HG02981 (cell line): Measurements from ENCODE around the gene EFNA3.
"Not testable (repeated sequence)": the region's sequence is repeated elsewhere in the genome, so short reads cannot be mapped to it uniquely, and the experiment has no call there.

Experiments
- ATAC-seq: cut with Tn5 transposase; IDR thresholded peaks from one replicate; pipeline ENCODE4 v1.9.1; 2021; ENCODE audit warnings: mild to moderate bottlenecking, moderate library complexity; ENCODE audit not compliant: unreplicated experiment

The EFNA3 gene

DNA sequence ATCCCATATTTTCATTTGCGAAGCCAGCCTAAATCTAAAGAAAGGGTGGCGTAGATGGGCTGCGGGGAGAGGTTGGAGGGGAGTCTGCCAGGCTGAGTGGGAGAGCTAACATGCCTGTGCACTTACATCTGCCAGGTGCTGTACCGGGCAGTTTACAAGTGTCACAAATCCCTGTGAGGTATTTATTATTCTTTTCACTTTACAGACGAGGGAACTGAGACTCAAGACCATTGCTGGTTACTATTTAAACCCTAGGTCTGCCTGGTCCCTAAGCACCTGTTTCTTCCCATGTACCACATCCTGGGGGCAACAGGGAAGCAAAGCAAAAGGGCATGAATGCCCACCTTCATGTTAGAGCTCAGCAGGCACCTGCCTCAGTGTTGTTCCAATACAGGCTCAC is 29.7 kb downstream of the EFNA3 start:
- ATAC-seq: no peak

DNA sequence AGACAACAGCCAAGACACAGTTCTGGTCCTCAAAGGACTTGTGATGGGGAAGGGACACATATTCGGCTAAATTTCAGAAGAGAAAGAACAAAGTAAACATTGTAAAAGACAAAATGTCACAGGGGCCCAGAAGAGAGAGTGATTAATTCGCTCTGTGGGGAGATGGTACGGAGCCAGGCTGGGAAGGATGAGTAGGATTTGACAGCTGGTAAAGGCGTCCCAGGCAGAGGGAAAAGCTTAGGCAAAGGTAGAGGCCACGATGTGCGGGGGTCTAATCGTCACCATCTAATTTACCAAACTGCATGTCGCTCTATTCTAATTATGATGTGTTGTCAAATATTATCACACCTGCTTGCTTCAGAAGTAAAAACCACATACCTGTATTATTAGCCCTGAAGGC is 31.7 kb downstream of the EFNA3 start:
- ATAC-seq: no peak

DNA sequence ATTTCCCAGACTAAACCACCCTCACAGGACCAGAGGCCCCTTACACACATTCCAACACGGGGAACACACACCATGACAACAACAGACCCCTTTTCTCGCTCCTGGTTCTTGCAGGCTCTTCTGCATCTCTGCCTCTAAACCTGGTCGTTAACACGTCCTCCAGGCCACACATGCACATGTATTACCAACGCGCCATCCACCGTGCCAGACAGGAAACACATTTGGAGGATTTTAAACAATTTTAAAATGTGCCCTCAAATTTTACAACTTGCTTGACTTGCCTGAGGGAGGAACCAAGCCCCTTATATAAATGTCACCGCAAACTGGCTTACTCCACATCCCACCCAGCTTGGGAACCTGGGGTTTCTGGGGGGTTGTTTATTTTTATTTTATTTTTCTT is 32.2 kb downstream of the EFNA3 start:
- ATAC-seq: no peak

DNA sequence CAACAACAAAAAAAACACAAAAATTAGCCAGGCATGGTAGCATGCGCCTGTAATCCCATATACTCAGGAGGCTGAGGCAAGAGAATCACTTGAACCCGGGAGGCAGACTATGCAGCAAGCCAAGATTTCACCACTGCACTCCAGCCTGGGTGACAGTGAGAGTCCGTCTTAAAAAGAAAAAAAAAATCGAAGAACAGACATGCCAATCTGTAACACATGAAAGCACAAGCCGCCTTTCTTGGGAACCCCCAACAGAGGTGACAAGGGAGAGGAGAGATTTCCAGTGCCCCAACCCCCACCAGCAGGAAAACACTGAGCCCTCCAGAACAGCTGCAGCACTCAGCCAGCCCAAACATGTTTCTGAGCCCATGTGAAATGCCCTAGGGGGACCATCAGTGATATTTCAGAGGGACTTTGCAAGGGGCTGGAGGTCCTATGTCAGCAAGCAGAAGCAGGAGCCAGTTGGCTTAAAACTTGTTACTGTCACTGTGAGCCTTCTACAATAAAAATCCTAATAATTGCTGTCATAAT is 34.9 kb downstream of the EFNA3 start:
- no peak for ATAC-seq

DNA sequence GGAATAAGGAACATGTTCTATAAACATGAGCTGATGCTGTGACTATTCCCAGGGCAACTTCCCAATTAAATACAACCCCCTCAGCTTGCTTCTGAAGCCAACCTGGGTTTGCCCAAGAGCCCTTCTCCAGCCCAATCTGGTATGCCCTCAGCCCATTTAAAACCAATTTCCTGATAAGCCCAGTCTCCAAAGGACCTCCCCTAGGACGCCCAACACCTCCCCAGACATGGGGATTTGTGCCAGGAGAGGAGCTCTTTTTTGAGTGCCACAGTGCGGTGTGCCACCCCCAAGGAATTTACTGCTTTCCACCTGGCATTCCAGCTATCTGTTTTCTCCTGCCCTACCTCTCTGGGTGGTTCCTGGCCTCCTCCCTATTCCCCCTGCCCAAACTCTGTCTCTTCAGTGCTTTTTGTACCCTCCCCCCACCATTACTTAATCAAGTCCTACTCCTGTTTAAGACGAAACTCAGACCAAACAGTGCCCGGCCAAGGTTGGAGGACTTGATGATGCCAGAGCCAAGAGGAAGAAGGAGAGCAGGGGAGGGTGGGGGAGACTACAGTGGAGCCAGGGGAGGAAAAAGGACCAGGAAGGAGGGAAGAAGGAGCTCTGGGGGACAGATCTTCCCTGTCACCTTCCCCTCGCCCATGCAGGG is 37.6 kb downstream of the EFNA3 start:
- ATAC-seq: no peak

DNA sequence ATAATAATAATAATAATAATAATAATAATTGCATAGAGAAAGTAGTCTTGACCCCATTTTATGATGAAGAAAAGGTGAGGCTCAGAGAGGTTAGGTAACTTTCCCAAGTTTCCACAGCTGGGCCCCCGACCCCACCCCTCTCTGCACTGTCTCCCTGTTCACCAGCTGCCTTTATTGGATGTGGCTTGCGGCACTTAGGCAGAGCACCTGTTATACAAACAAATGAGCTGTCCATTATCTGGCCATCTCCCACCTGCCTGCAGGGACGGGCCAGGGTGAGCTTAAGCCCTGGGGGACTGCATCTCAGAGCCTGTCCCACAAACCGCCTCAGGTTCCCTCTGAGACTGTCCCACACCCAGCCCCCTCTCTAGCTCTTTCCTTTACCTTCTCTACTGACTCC is 39.0 kb downstream of the EFNA3 start:
- ATAC-seq: no peak

DNA sequence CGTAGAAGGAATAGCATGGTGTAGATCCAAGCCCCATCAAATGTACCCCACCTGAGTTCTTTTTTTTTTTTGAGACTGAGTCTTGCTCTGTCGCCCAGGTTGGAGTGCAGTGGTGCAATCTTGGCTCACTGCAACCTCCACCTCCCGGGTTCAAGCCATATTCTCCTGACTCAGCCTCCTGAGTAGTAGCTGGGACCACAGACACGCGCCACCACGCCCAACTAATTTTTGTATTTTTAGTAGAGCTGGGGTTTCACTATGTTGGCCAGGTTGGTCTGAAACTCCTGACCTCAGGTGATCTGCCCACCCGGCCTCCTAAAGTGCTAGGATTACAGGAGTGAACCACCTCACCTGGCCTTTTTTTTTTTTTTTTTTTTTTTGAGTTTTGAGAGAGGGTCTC is 39.5 kb downstream of the EFNA3 start:
- not testable (repeated sequence) for ATAC-seq

DNA sequence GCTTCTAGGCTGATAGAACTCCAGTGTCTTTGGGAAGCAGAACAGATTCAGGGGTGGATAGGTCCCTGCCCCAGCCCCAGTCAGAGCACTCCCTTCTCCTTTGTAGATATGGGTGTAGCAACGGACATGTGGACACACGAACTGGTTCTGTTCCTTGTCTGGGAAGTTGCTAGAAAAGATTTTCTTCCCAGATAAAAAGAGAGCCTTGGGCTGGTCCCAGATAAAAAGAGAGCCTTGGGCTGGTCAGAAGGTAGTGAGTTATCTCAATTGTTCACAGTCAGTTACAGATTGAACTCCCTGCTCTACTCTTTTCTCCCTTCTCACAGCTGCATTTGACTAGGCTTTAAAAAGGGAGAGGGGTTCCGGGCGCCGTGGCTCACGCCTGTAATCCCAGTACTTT is 41.6 kb downstream of the EFNA3 start:
- no peak for ATAC-seq

DNA sequence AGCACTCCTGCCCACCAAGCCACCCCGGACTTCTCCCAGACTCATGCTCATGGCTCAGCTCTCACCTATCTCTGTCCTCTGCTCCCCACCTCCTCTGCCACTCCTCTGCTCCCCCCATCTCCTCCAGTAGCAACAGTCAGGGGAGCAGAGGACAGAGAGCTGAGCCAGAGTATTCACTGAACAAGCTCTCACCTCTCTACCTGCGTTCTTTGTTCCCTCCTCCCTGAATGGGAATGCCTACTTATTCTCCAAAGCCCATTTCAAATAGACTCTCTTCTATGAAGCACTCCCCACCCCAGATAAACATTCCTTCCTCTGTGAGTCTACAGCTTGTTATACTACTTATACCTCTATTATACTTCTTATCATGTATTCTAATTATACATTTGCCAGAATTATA is 42.6 kb downstream of the EFNA3 start:
- ATAC-seq: no peak

DNA sequence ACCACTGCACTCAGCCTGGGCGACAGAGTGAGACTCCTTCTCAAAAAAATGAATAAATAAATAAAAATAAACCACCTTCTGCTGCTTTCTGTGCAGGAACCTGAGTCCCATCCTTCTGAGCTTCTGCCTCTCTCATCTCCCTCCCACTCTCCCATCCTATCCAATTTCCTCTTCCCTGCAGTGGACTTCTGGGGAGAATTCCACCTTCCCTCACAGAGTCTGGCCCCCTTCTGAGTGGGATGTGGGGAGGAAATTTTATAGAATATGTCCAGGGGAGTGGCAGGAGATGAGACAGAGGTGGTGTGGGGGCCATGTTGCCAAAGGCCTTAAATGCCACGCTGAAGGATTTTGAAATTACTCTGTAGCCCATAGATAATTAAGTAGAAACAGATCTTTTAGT is 43.7 kb downstream of the EFNA3 start:
- no peak for ATAC-seq

DNA sequence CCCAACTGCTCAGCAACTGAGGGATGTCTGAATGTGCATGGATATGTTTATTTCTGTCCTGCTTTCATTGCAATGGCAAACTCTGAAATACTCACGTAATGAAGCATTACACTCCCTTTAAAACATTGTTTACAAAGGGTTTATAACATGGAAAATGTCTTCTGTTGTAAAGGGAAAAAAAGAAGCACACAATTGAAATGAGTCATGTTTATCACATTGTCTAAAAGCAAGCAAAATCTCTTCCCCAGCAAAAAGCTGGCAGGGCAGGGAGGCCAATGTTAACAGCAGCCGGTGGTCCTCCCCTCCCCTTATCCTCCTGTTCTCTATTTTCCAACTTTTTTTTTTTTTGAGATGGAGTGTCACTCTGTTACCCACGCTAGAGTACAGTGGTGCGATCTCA is 45.2 kb downstream of the EFNA3 start:
- no peak for ATAC-seq

DNA sequence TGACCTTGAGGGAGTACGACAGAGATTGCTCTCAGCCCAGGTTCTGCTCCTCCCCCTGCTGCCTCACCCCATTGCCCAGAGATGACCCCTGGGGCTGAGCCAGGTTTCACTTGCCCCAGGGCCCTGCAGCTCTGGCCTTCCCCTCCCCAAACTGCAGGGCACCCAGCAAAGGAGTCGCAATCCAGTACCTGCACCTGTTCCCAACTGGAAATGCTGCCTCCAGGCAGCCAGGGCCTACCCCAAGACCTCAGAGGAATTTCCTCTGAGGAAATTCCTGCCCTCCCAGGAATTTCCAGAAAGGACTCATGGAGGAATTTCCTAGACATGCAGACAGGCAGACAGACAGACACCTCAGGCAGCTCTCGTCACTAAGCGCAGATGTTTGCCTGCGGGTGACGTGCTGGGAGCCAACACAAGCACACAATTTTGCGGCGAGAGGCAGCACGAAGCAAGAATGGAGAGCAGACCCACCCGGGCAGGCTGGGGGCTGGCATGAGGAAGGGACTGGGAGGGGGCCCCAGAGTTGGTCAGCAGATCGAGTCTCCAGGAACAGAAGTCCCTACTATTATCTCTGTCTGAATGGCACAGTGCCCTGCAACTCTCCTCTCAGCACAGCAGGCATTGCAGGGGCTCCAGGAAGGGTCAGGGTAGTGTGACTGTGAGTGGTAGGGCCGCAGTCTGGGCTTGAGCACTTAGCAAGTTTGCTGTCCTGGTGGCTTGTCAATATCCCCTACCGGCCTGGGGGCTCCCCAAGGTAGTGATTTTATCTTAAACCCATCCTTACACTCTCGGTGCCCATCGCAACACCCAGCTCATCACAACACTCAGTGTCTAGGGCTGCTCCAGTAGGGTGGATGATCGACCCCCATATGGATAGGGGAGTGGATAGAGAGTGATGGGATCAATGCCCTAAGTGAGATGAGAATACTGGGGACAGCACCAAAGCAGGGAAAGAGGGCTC is 46.1 kb downstream of the EFNA3 start:
- ATAC-seq: no peak

DNA sequence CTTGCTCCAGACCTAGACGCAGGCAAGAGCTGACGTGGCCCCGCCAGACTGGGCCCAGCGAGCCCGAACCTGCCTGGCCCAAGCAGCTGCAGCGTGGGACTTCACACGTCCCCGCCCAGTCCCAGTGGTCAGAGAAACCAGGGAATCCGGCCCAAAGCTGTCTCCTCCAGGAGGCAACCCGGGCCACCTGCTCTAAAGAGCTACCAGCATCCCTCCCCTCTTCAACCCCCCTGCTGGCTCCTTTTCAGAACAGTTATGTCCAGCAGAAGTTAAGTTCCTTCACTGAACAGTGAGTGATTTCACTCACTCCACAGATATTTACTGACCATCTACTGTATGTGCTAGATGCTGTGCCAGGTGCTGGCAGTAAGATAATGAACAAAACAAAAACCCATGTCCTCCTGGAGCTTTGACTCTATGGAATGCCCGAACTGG is 46.9 kb downstream of the EFNA3 start:
- ATAC-seq: no peak

DNA sequence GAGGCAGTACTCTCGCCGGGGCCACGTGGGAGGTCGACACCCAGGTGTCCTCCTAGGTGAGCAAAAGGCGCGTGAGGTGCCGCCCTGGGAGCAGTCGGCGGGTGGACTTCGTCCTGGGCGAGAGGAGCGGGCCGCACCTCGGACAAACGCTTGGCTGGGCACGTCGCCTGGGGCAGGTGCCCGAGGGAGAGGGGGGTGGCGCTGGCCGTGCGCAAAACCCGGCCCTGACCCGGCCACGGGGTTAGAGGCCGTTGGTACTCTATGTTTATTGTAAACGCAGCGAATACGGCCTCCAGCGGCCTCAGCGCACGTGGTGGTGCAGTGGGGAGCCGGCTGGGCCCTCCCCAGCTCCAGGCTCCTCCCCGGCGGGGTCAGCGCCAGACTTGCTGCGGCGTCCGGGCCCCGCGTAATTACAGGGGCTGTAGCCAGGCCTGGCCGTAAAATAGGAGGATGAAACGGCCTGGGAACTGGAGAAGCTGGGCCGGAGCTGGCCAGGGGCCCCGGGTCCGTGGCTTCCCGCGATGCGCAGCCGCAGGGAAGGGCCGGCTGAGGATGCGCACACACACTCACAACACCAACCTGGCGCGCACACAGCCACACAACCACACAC is 47.4 kb downstream of the EFNA3 start:
- no peak for ATAC-seq

DNA sequence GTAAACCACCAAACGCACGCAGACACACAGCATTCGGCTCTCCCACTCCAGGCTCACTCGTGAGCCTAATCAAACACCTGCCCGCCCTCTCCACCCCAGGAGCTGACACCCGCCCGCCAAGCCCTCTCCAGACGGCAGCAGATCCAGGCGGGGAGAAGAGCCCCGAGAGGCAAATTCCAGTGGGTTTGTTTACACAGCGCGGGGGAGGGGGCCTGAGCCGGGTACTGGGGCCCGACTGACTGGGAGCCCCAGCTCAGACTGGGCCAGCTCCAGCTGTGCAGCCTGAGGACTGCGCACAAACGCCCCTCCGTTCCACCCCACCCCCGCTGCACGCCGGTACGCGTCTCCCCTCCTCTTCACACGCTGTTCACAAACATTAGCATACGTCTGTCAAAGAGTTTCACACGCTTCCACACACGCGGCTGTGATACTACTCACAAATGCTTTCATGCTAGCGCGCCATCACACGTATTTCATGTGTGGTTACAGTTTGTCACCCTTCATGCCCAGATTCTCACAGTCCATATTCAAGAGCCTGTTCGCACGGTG is 48.0 kb downstream of the EFNA3 start:
- no peak for ATAC-seq

DNA sequence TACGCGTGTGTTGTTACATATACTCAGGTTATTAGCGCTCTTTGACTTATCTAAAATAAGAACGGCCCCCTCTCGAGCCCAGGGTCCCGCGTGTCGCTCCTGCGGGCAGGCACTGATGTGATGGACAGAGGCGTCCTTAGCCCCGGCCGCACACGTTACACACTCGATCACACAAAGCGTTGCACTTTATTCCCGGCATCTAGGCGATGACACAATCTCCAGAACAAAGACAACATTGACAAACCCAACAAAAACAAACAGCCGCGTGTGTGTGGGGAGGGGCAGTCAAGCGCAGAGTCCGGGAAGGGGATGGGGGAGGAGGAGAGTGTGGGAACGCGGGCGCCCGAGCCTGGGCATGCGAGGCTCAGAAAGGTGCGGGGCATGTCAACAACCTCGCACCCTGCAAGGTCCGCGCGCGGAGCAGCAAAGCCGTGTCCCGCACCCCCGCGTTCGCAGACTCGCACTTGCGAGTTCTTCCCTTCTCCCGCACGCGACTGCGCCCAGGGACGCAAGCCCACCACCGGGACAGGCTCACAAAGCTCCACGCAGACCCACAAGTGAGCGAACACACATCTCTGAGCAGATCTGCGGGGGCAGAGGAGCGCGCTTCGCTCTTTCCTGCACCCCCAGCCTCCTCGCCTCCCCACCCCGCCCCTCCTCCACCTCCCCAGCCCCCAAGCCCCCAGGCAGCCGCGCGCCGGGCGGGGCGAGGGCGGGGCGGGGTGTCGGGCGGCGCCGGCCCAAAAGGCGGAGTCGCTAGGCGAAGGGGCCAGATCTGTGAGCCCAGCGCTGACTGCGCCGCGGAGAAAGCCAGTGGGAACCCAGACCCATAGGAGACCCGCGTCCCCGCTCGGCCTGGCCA is 48.7 kb downstream of the EFNA3 start, which contains the start of gene EFNA1:
EFNA1 (plus strand) TSS at position 772 of the 862 bp plus-strand sequence. CDS start 102 bp downstream, outside the sequence.
- no peak for ATAC-seq

DNA sequence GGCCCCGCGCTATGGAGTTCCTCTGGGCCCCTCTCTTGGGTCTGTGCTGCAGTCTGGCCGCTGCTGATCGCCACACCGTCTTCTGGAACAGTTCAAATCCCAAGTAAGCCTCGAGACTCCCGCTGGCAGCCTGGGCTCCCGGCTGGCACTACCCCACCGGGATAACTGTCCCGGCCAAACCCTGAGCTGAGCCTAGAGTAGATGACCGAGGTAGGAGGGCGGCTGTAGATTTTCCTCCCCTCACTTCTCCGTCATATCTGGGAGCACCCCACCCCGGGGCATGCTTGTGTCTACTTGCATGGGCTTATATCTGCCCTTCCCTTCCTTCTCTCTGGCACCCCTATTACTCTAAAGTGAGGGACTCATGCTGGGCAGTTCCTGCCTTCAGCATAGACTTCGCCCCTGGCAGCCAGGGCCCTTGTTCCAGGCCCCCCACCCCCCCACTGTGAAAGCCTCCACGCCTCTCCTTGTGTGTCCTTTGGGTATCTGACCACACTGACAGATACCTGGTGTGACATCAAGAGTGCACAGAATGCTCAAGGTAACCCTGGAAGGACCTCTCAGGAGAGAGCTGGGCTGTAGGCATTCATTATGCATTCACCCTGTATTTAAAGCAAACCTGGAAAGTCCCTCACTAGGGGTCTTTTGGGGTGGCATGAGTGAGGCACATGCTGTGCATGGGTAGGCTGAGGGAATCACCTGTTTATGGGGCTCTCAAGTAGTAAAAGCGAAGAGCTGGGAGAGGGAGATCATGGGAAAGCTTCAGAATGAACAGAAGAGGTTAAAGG is 49.5 kb downstream of the EFNA3 start:
- no peak for ATAC-seq

DNA sequence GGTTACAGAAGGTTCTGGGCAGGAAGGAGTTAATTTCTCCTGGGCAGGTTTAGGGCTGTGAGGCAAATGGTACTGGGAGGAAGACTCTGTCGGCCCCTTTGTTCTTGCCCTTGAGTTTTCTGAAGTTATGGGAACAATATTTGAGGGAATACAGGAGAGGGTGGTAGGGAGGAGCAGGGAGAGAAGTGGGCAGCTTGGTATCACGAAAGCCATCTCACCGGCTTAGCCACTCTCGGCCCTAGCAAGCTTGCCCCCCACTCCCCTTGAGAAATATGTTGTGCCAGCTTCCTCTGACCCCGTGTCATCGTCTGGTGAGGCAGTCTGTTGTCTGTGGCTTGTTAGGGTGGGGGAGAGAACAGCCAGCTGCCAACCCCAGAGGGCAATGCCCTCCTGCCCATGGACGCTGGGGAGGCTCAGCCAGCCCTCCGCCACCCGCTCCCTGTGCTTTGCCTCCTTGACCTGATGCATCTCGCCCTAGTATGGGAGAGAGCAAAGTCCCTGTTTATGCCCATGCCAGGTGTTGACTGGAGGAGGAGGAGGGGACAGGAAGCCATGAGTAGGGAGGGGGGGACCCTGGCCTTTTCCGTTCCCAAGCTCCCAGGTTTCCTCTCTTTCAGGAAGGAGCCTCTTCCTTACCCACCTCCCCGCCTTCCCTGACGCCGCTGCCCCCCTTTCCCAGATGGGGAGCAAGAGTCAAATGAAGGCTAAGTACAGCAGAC is 50.3 kb downstream of the EFNA3 start:
- no peak for ATAC-seq
